ENCODE data around the gene CNR1. TPM values are rescaled to one million over a fixed set of nuclear protein-coding genes. Genes with fewer than 3 reads are reported as not detected.
"Not testable (repeated sequence)": the region's sequence is repeated elsewhere in the genome, so short reads cannot be mapped to it uniquely, and the experiment has no call there.

Gene CNR1
- polyA plus RNA-seq (2012; ENCODE audit: insufficient read depth, insufficient read length), result not detected

- DNase-seq (ENCODE audit: low read depth, low spot score), result no peak
- no peak within 1 kb of the TSS for H3K4me3 ChIP-seq (ENCODE audit: low read length)
Observed at GRCh38 chr6:88165844-88166492, at the start of gene CNR1. TSS of gene CNR1 (minus strand) at chr6:88166347. CDS start at chr6:88145274, 21,073 bp downstream.

- H3K4me3 ChIP-seq (ENCODE audit: low read length), result no peak overlapping the region
- DNase-seq (ENCODE audit: low read depth, low spot score), result no peak
Observed at GRCh38 chr6:88211446-88211845, 45.3 kb upstream of the CNR1 start.

GRCh38 chr6:88209301-88209700 is 43.2 kb upstream of the CNR1 start:
- DNase-seq (ENCODE audit: low read depth, low spot score), result no peak
- no peak overlapping the region for H3K4me3 ChIP-seq (ENCODE audit: low read length)

- no peak overlapping the region for H3K4me3 ChIP-seq (ENCODE audit: low read length)
- no peak for DNase-seq (ENCODE audit: low read depth, low spot score)
Observed at GRCh38 chr6:88208726-88209125, 42.6 kb upstream of the CNR1 start.

- not testable (repeated sequence) for DNase-seq (ENCODE audit: low read depth, low spot score); H3K4me3 ChIP-seq (ENCODE audit: low read length)
Observed at GRCh38 chr6:88201734-88202133, 35.6 kb upstream of the CNR1 start.

- no peak overlapping the region for H3K4me3 ChIP-seq (ENCODE audit: low read length)
- DNase-seq (ENCODE audit: low read depth, low spot score), result no peak
Observed at GRCh38 chr6:88184921-88185320, 18.8 kb upstream of the CNR1 start.

- DNase-seq (ENCODE audit: low read depth, low spot score), result no peak
- H3K4me3 ChIP-seq (ENCODE audit: low read length), result no peak overlapping the region
Observed at GRCh38 chr6:88183471-88183870, 17.3 kb upstream of the CNR1 start.

- no peak overlapping the region for H3K4me3 ChIP-seq (ENCODE audit: low read length)
- peak; percentile 3 for DNase-seq (ENCODE audit: low read depth, low spot score)
Observed at GRCh38 chr6:88179692-88180091, 13.5 kb upstream of the CNR1 start.

GRCh38 chr6:88177961-88178464 is 11.9 kb upstream of the CNR1 start:
- DNase-seq (ENCODE audit: low read depth, low spot score), result no peak
- no peak overlapping the region for H3K4me3 ChIP-seq (ENCODE audit: low read length)

GRCh38 chr6:88174906-88175305 is 8.8 kb upstream of the CNR1 start:
- no peak overlapping the region for H3K4me3 ChIP-seq (ENCODE audit: low read length)
- DNase-seq (ENCODE audit: low read depth, low spot score), result no peak

- DNase-seq (ENCODE audit: low read depth, low spot score), result no peak
- H3K4me3 ChIP-seq (ENCODE audit: low read length), result no peak overlapping the region
Observed at GRCh38 chr6:88171312-88171711, 5.2 kb upstream of the CNR1 start.

- no peak overlapping the region for H3K4me3 ChIP-seq (ENCODE audit: low read length)
- DNase-seq (ENCODE audit: low read depth, low spot score), result no peak
Observed at GRCh38 chr6:88168362-88168761, 2.2 kb upstream of the CNR1 start.

GRCh38 chr6:88167352-88167937 is 1.3 kb upstream of the CNR1 start:
- DNase-seq (ENCODE audit: low read depth, low spot score), result no peak

GRCh38 chr6:88166493-88167351 is 575 bp upstream of the CNR1 start:
- no peak for DNase-seq (ENCODE audit: low read depth, low spot score)
- H3K4me3 ChIP-seq (ENCODE audit: low read length), result no peak overlapping the region

More at GRCh38 chr6:88167352-88167937, 1.3 kb upstream of the CNR1 start:
- H3K4me3 ChIP-seq (ENCODE audit: low read length), result no peak overlapping the region

- H3K4me3 ChIP-seq (ENCODE audit: low read length), result no peak overlapping the region
- DNase-seq (ENCODE audit: low read depth, low spot score), result no peak
Observed at GRCh38 chr6:88165087-88165843, 882 bp downstream of the CNR1 start.

GRCh38 chr6:88164061-88164460 is 2.1 kb downstream of the CNR1 start:
- H3K4me3 ChIP-seq (ENCODE audit: low read length), result no peak overlapping the region
- DNase-seq (ENCODE audit: low read depth, low spot score), result no peak

GRCh38 chr6:88163616-88164015 is 2.5 kb downstream of the CNR1 start:
- no peak overlapping the region for H3K4me3 ChIP-seq (ENCODE audit: low read length)
- no peak for DNase-seq (ENCODE audit: low read depth, low spot score)

- no peak for DNase-seq (ENCODE audit: low read depth, low spot score)
- H3K4me3 ChIP-seq (ENCODE audit: low read length), result no peak overlapping the region
Observed at GRCh38 chr6:88161940-88162339, 4.2 kb downstream of the CNR1 start.

- DNase-seq (ENCODE audit: low read depth, low spot score), result peak; percentile 3
- no peak overlapping the region for H3K4me3 ChIP-seq (ENCODE audit: low read length)
Observed at GRCh38 chr6:88157106-88157505, 9.0 kb downstream of the CNR1 start.

All from Jurkat, Clone E6-1 (cell line).